Thyroid gland (tissue), 4 donors: ENCODE results near the gene PKM. TPM values are rescaled to one million over a fixed set of nuclear protein-coding genes. Genes with fewer than 3 reads are reported as not detected.

Experiments used
- DNase-seq, 2 donors: peaks; one replicate each; pipeline ENCODE4 v3.0.0-alpha.2; 2019
- H3K27ac ChIP-seq, 3 donors: fragments of 200-600 bp; sonication (generic); 1 replicate in 2 of 3; 2 replicates in 1 of 3; pipeline ENCODE4 v1.5.1; 2016 to 2019; ENCODE audit warnings: mild to moderate bottlenecking in 1 of 3, moderate library complexity in 1 of 3
- H3K27me3 ChIP-seq: fragments of 200-600 bp; sonication (generic); one replicate; pipeline ENCODE4 v1.5.1; 2019
- H3K36me3 ChIP-seq, 2 donors: fragments of 200-600 bp; sonication (generic); one replicate each; pipeline ENCODE4 v1.5.1; 2016 to 2019
- H3K4me1 ChIP-seq, 2 donors: fragments of 200-600 bp; sonication (generic); one replicate each; pipeline ENCODE4 v1.5.1; 2017 to 2019
- H3K4me3 ChIP-seq, 3 donors: fragments of 200-600 bp; sonication (generic); replicated peaks in 1 of 3; 1 replicate in 2 of 3; 2 replicates in 1 of 3; pipeline ENCODE4 v1.5.1; 2016; ENCODE audit warnings: mild to moderate bottlenecking in 1 of 3
- H3K9me3 ChIP-seq: fragments of 200-600 bp; sonication (generic); one replicate; pipeline ENCODE4 v1.5.1; 2017
- CTCF ChIP-seq, 6 experiments: fragments of 200-600 bp in 3 of 6; fragments of 450-650 bp in 3 of 6; sonication (generic) in 3 of 6; IDR thresholded peaks; one replicate each; pipeline ENCODE4 v1.5.1; 2016 to 2019; ENCODE audit warnings: antibody characterized with exemption in 6 of 6, mild to moderate bottlenecking in 2 of 6, inconsistent platforms in 1 of 6, moderate library complexity in 1 of 6
- POLR2A ChIP-seq, 2 donors: fragments of 450-650 bp; IDR thresholded peaks; one replicate each; pipeline ENCODE4 v1.6.1; 2017; ENCODE audit warnings: antibody characterized with exemption in 2 of 2, mild to moderate bottlenecking in 2 of 2, moderate library complexity in 1 of 2
- WGBS, 2 donors: methylation state at CpG; one replicate each; pipeline ENCODE4 v1.1.5; 2017; 5-methylcytosine and 5-hydroxymethylcytosine counted together
- intact Hi-C: fragments of 100-400 bp; cut with DNase I; formaldehyde crosslinking; loops from one replicate; pipeline ENCODE4 v1.15.1; 2023
- total RNA-seq, 4 donors: library from RNA; depleted of rRNA; stranded (reverse); fragments of >200 nt; gene quantifications; one replicate each; pipeline ENCODE4 v1.2.3, GENCODE V29; 2016

The PKM gene
- total RNA-seq, 4 donors from 2014 or later: 270 to 587 (median 340) TPM

- intact Hi-C loops: loop anchor here (5.0 kb wide), 1 partner anchor 72 kb away; the partner anchor contains the start of gene PARP6
- DNase-seq: no peak
- Histone ChIP-seq H3K4me1 (peaks cover 6 to 33% of the 10 kb centered on the region in 2 donors), H3K27me3 (no peaks in the 10 kb centered on the region), H3K9me3 (no peaks in the 10 kb centered on the region), H3K4me3 (no peak overlapping the region), H3K27ac (peak overlapping the region in 1 of 3 donors; percentile 36), H3K36me3 (peaks cover 40 to 41% of the 10 kb centered on the region in 2 donors)
- no peak for TF ChIP-seq POLR2A (IDR thresholded peaks at IDR 0.05)
- TF ChIP-seq CTCF (IDR thresholded peaks at IDR 0.05): no peak
- WGBS, 2 donors: 87 to 93% methylated on average over 9 to 15 of the region's 15 CpGs
Observed at GRCh38 chr15:72200395-72201237, 30.4 kb downstream of the PKM start.

GRCh38 chr15:72199721-72200212, 31.2 kb downstream of the PKM start:
- Histone ChIP-seq H3K9me3 (no peaks in the 10 kb centered on the region), H3K4me3 (no peak overlapping the region), H3K27me3 (no peaks in the 10 kb centered on the region), H3K4me1 (peaks cover 6 to 33% of the 10 kb centered on the region in 2 donors), H3K36me3 (peaks cover 33% of the 10 kb centered on the region in 2 donors), H3K27ac (no peak overlapping the region)
- peak; percentile 89 to 94 (median 92) for TF ChIP-seq CTCF (IDR thresholded peaks at IDR 0.05)
- no peak for TF ChIP-seq POLR2A (IDR thresholded peaks at IDR 0.05)
- intact Hi-C loops: loop anchor here (5.0 kb wide), 1 partner anchor 73 kb away; the partner anchor contains the start of gene PARP6
- 65 to 87% methylated on average over 2 of the region's 2 CpGs for WGBS, 2 donors
- peak; percentile 85 to 86 for DNase-seq

GRCh38 chr15:72199205-72199515, 31.8 kb downstream of the PKM start:
- 57 to 83% methylated on average over 2 of the region's 2 CpGs for WGBS, 2 donors
- H3K27me3 ChIP-seq: no peaks in the 10 kb centered on the region
- H3K4me1 ChIP-seq: peaks cover 6 to 31% of the 10 kb centered on the region in 2 donors
- intact Hi-C loops: no loop called here
- no peak overlapping the region for H3K4me3 ChIP-seq
- H3K36me3 ChIP-seq: peaks cover 27 to 31% of the 10 kb centered on the region in 2 donors
- no peaks in the 10 kb centered on the region for H3K9me3 ChIP-seq
- TF ChIP-seq CTCF (IDR thresholded peaks at IDR 0.05) (no peak), POLR2A (IDR thresholded peaks at IDR 0.05) (no peak)
- H3K27ac ChIP-seq: no peak overlapping the region
- no peak for DNase-seq

- peaks cover 6 to 25% of the 10 kb centered on the region in 2 donors for H3K4me1 ChIP-seq
- no peak overlapping the region for H3K27ac ChIP-seq
- intact Hi-C loops: no loop called here
- peaks cover 24 to 31% of the 10 kb centered on the region in 2 donors for H3K36me3 ChIP-seq
- 86 to 96% methylated on average over 9 to 10 of the region's 11 CpGs for WGBS, 2 donors
- H3K9me3 ChIP-seq: no peaks in the 10 kb centered on the region
- TF ChIP-seq CTCF (IDR thresholded peaks at IDR 0.05): no peak
- TF ChIP-seq POLR2A (IDR thresholded peaks at IDR 0.05): no peak
- no peak overlapping the region for H3K4me3 ChIP-seq
- H3K27me3 ChIP-seq: no peaks in the 10 kb centered on the region
- DNase-seq: no peak
Observed at GRCh38 chr15:72198356-72199204, 32.4 kb downstream of the PKM start.
